Effector memory CD4-positive, alpha-beta T cell (primary cell): ENCODE measurements around the gene TRABD.

ENCODE experiments used
- DNase-seq, 3 donors: peaks; one replicate each; pipeline ENCODE4 v3.0.0-alpha.2; 2020
- H3K27ac ChIP-seq: 2 replicates; pipeline ENCODE4 v1.7.0; 2013; ENCODE audit warnings: mild to moderate bottlenecking, low read length, moderate library complexity; ENCODE audit not compliant: insufficient read depth, poor library complexity, severe bottlenecking
- H3K27me3 ChIP-seq: replicated peaks from 2 replicates; pipeline ENCODE4 v1.7.0; 2013; ENCODE audit warnings: mild to moderate bottlenecking, low read length; ENCODE audit not compliant: insufficient read depth, control insufficient read depth, poor library complexity, severe bottlenecking
- H3K36me3 ChIP-seq: 2 replicates; pipeline ENCODE4 v1.7.0; 2013; ENCODE audit warnings: mild to moderate bottlenecking, low read length, moderate library complexity; ENCODE audit not compliant: control insufficient read depth, insufficient read depth
- H3K4me1 ChIP-seq: 2 replicates; pipeline ENCODE4 v1.7.0; 2013; ENCODE audit warnings: low read length, mild to moderate bottlenecking; ENCODE audit not compliant: control insufficient read depth, insufficient read depth, poor library complexity, severe bottlenecking
- H3K4me3 ChIP-seq: 2 replicates; pipeline ENCODE4 v1.7.0; 2013; ENCODE audit warnings: low read length, low read depth, mild to moderate bottlenecking; ENCODE audit not compliant: insufficient read depth, poor library complexity, severe bottlenecking
- H3K9me3 ChIP-seq: 2 replicates; pipeline ENCODE4 v1.7.0; 2013; ENCODE audit warnings: mild to moderate bottlenecking, low read length, moderate library complexity; ENCODE audit not compliant: control insufficient read depth

TRABD gene

GRCh38 chr22:50210378-50211139, 24.8 kb downstream of the TRABD start:
- Histone ChIP-seq H3K27me3 (no peaks in the 10 kb centered on the region), H3K27ac (no peak overlapping the region), H3K4me3 (no peak overlapping the region), H3K36me3 (peaks cover 53% of the 10 kb centered on the region), H3K4me1 (peaks cover 5% of the 10 kb centered on the region), H3K9me3 (no peaks in the 10 kb centered on the region)
- no peak for DNase-seq

- Histone ChIP-seq H3K4me3 (no peak overlapping the region), H3K9me3 (no peaks in the 10 kb centered on the region), H3K27me3 (no peaks in the 10 kb centered on the region), H3K36me3 (peaks cover 58% of the 10 kb centered on the region), H3K4me1 (peaks cover 5% of the 10 kb centered on the region), H3K27ac (no peak overlapping the region)
- DNase-seq = no peak
Measured at GRCh38 chr22:50211147-50211546, 25.4 kb downstream of the TRABD start.

- peaks cover 5% of the 10 kb centered on the region for H3K4me1 ChIP-seq
- H3K36me3 ChIP-seq = peaks cover 63% of the 10 kb centered on the region
- DNase-seq = no peak
- no peaks in the 10 kb centered on the region for H3K9me3 ChIP-seq
- H3K4me3 ChIP-seq = no peak overlapping the region
- H3K27ac ChIP-seq = no peak overlapping the region
- H3K27me3 ChIP-seq = no peaks in the 10 kb centered on the region
Measured at GRCh38 chr22:50213263-50213662, 27.6 kb downstream of the TRABD start.

- Histone ChIP-seq H3K36me3 (peaks cover 73% of the 10 kb centered on the region), H3K9me3 (no peaks in the 10 kb centered on the region), H3K27me3 (no peaks in the 10 kb centered on the region), H3K27ac (no peak overlapping the region), H3K4me1 (no peaks in the 10 kb centered on the region), H3K4me3 (no peak overlapping the region)
- DNase-seq = no peak
Measured at GRCh38 chr22:50215297-50216054, 29.8 kb downstream of the TRABD start.

DNA sequence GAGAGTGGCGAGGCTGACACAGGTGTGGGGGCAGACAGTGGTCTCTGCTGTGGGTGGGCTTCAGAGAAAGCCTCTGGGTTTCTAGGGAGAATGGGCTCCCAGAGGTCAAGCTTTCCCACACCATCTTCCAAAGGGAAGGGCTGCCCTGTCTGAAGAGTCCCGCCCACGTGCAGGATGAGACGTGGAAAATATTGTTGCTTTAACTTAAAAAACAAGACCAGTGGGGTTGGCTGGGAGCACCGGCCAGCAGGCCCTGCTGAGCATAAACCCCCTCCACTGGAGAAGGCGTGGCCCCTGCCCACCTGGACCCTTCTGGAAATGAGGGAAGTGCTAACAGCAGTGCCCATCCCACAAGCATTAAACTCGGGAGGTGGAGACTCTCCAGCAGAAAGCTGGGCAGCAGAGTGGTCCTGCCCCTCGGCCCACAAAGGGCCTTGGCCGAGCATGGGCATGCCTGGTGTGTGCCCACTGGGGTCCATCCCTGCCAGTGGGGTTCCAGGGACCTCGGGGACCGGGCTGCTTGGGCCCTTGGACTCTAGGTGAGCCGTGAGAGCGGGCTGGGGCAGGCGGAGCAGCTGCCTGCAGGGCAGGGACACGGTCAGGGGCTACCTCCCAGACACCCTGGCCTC, 30.5 kb downstream of the TRABD start:
- DNase-seq = no peak
- Histone ChIP-seq H3K9me3 (no peaks in the 10 kb centered on the region), H3K36me3 (peaks cover 73% of the 10 kb centered on the region), H3K4me3 (no peak overlapping the region), H3K27ac (no peak overlapping the region), H3K4me1 (no peaks in the 10 kb centered on the region), H3K27me3 (no peaks in the 10 kb centered on the region)

DNA sequence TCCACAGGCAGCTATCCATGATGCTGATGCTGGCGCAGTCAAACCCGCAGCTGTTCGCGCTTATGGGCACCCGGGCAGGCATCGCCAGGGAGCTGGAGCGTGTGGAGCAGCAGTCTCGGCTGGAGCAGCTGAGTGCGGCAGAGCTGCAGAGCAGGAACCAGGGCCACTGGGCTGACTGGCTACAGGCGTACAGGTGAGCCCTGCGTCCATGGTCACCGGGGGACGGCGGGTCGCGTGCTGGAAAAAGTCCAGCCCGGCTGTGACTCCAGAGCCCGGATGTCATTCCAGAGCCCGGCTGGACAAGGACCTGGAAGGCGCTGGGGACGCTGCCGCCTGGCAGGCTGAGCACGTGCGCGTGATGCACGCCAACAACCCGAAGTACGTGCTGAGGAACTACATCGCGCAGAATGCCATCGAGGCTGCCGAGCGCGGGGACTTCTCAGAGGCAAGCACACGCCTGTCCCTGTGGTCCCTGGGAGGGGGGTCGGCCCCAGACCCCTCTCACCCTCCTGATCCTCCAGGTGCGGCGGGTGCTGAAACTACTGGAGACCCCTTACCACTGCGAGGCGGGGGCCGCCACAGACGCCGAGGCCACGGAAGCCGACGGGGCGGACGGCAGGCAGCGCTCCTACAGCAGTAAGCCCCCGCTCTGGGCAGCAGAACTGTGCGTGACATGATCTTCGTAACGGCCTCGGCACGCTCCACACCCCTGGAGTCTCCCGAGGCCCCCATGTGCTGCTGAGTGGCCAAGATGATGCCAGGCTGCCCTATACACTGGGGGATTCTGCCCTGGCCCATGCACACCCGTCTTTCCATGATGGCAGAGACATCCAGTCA, 31.2 kb downstream of the TRABD start:
- DNase-seq = no peak
- H3K27ac ChIP-seq = no peak overlapping the region
- H3K9me3 ChIP-seq = no peaks in the 10 kb centered on the region
- H3K4me3 ChIP-seq = no peak overlapping the region
- H3K4me1 ChIP-seq = no peaks in the 10 kb centered on the region
- peaks cover 78% of the 10 kb centered on the region for H3K36me3 ChIP-seq
- H3K27me3 ChIP-seq = no peaks in the 10 kb centered on the region

- DNase-seq = no peak
- no peak overlapping the region for H3K27ac ChIP-seq
- H3K36me3 ChIP-seq = peaks cover 78% of the 10 kb centered on the region
Measured at GRCh38 chr22:50217543-50218152, 31.9 kb downstream of the TRABD start.

GRCh38 chr22:50218153-50218995, 32.7 kb downstream of the TRABD start:
- Histone ChIP-seq H3K27me3 (no peaks in the 10 kb centered on the region), H3K9me3 (no peaks in the 10 kb centered on the region), H3K4me3 (no peak overlapping the region), H3K36me3 (peaks cover 84% of the 10 kb centered on the region), H3K27ac (no peak overlapping the region), H3K4me1 (no peaks in the 10 kb centered on the region)
- no peak for DNase-seq

More at GRCh38 chr22:50217543-50218152, 31.9 kb downstream of the TRABD start:
- no peaks in the 10 kb centered on the region for H3K27me3 ChIP-seq
- no peak overlapping the region for H3K4me3 ChIP-seq
- H3K4me1 ChIP-seq = no peaks in the 10 kb centered on the region
- no peaks in the 10 kb centered on the region for H3K9me3 ChIP-seq
